Neural cell (in vitro differentiated cells): Measurements from ENCODE around the gene DHX38. TPM values are rescaled to one million over a fixed set of nuclear protein-coding genes. Genes with fewer than 3 reads are reported as not detected.

ENCODE experiments used
- H2AFZ ChIP-seq: fragments of 200-600, 300-800 bp; sonication (generic), shearing (Covaris generic); 2 replicates; pipeline ENCODE4 v1.6.0; 2014; ENCODE audit warnings: low read depth, mild to moderate bottlenecking, antibody characterized with exemption, low read length, moderate library complexity
- H3F3A ChIP-seq: fragments of 200-600 bp; shearing (Covaris generic); 2 replicates; pipeline ENCODE4 v1.6.1; 2016; ENCODE audit warnings: mild to moderate bottlenecking, moderate library complexity, mixed read lengths, antibody characterized with exemption, low read length; ENCODE audit not compliant: insufficient read depth, poor library complexity, severe bottlenecking
- H3K27ac ChIP-seq: fragments of 200-600, 300-800 bp; sonication (generic), shearing (Covaris generic); 2 replicates; pipeline ENCODE4 v1.5.1; 2014; ENCODE audit warnings: mild to moderate bottlenecking, low read length, moderate library complexity
- H3K27me3 ChIP-seq: fragments of 300-800, 200-600 bp; sonication (generic), shearing (Covaris generic); 2 replicates; pipeline ENCODE4 v1.6.0; 2014; ENCODE audit warnings: mild to moderate bottlenecking, low read depth, low read length, moderate library complexity; ENCODE audit not compliant: insufficient read depth
- H3K36me3 ChIP-seq: fragments of 300-800, 200-600 bp; sonication (generic), shearing (Covaris generic); 2 replicates; pipeline ENCODE4 v1.5.1; 2014; ENCODE audit warnings: mild to moderate bottlenecking, antibody characterized with exemption, low read length, moderate library complexity; ENCODE audit not compliant: insufficient read depth
- H3K4me2 ChIP-seq: fragments of 300-800, 200-600 bp; sonication (generic), shearing (Covaris generic); 2 replicates; pipeline ENCODE4 v1.6.0; 2014; ENCODE audit warnings: mild to moderate bottlenecking, low read length
- H3K4me3 ChIP-seq: fragments of 300-800, 200-600 bp; sonication (generic), shearing (Covaris generic); 2 replicates; pipeline ENCODE4 v1.5.1; 2014; ENCODE audit warnings: mild to moderate bottlenecking, low read length, moderate library complexity
- H3K79me2 ChIP-seq: fragments of 200-600 bp; shearing (Covaris generic); replicated peaks from 2 replicates; pipeline ENCODE4 v1.6.0; 2014; ENCODE audit warnings: mild to moderate bottlenecking, low read length, moderate library complexity; ENCODE audit not compliant: insufficient read depth
- H3K9ac ChIP-seq: fragments of 300-800, 200-600 bp; sonication (generic), shearing (Covaris generic); 2 replicates; pipeline ENCODE4 v1.6.1; 2016; ENCODE audit warnings: mild to moderate bottlenecking, low read length, mixed read lengths
- H3K9me2 ChIP-seq: fragments of 200-600 bp; shearing (Covaris generic); 2 replicates; pipeline ENCODE4 v1.6.1; 2016; ENCODE audit warnings: mild to moderate bottlenecking, low read length, mixed read lengths; ENCODE audit not compliant: insufficient read depth
- H3K9me3 ChIP-seq: fragments of 200-600, 300-800 bp; sonication (generic), shearing (Covaris generic); 2 replicates; pipeline ENCODE4 v1.6.1; 2016; ENCODE audit warnings: mild to moderate bottlenecking, mixed run types, low read length, moderate library complexity, mixed read lengths
- H4K20me1 ChIP-seq: fragments of 200-600 bp; shearing (Covaris generic); 2 replicates; pipeline ENCODE4 v1.6.1; 2016; ENCODE audit warnings: mild to moderate bottlenecking, mixed run types; ENCODE audit not compliant: insufficient read depth
- CTCF ChIP-seq: fragments of 450-650 bp; IDR thresholded peaks from 2 replicates; pipeline ENCODE4 v1.5.1; 2014; ENCODE audit warnings: antibody characterized with exemption, mild to moderate bottlenecking, moderate library complexity; ENCODE audit not compliant: poor library complexity, severe bottlenecking
- EP300 ChIP-seq: fragments of 450-650 bp; conservative IDR thresholded peaks from 2 replicates; pipeline ENCODE4 v1.6.1; 2014; ENCODE audit warnings: antibody characterized with exemption, mild to moderate bottlenecking, moderate library complexity; ENCODE audit not compliant: poor library complexity, severe bottlenecking
- EZH2 ChIP-seq: fragments of 200-600, 300-800 bp; shearing (Covaris generic), sonication (generic); IDR thresholded peaks from 2 replicates; pipeline ENCODE4 v1.6.1; 2014; ENCODE audit warnings: antibody characterized with exemption, low read length, borderline replicate concordance, mild to moderate bottlenecking; ENCODE audit not compliant: insufficient read depth, poor library complexity, severe bottlenecking
- MXI1 ChIP-seq: fragments of 450-650 bp; conservative IDR thresholded peaks from 2 replicates; pipeline ENCODE4 v1.6.1; 2014; ENCODE audit warnings: antibody characterized with exemption, mild to moderate bottlenecking; ENCODE audit not compliant: poor library complexity, severe bottlenecking
- POLR2AphosphoS5 ChIP-seq: IDR thresholded peaks from 2 replicates; pipeline ENCODE4 v1.6.1; 2012
- RAD21 ChIP-seq: fragments of 450-650 bp; conservative IDR thresholded peaks from 2 replicates; pipeline ENCODE4 v1.6.1; 2014; ENCODE audit warnings: antibody characterized with exemption, mild to moderate bottlenecking, moderate library complexity
- REST ChIP-seq: IDR thresholded peaks from 2 replicates; pipeline ENCODE4 v1.6.1; 2012; ENCODE audit warnings: borderline replicate concordance
- SMC3 ChIP-seq: fragments of 450-650 bp; conservative IDR thresholded peaks from 2 replicates; pipeline ENCODE4 v1.6.1; 2014; ENCODE audit warnings: antibody characterized with exemption, mild to moderate bottlenecking, moderate library complexity; ENCODE audit not compliant: poor library complexity
- TAF1 ChIP-seq: IDR thresholded peaks from 2 replicates; pipeline ENCODE4 v1.6.1; 2012; ENCODE audit warnings: low read depth
- polyA plus RNA-seq: library from polyadenylated mRNA; depleted of rRNA; stranded (reverse); fragments of >200 nt; gene quantifications from 2 replicates; pipeline ENCODE4 v1.2.3, GENCODE V29; 2014

DHX38 gene
- polyA plus RNA-seq, 1 donor from 2014 or later: 48.0 TPM

GRCh38 chr16:72044825-72045359, 48.8 kb upstream of the DHX38 start:
- Histone ChIP-seq H4K20me1 (no peaks in the 10 kb centered on the region), H3K27me3 (no peaks in the 10 kb centered on the region), H3K36me3 (no peaks in the 10 kb centered on the region), H3F3A (no peaks in the 10 kb centered on the region), H2AFZ (no peak overlapping the region), H3K9ac (no peak overlapping the region), H3K9me3 (no peaks in the 10 kb centered on the region), H3K4me3 (no peak overlapping the region), H3K4me2 (no peak overlapping the region), H3K9me2 (no peaks in the 10 kb centered on the region), H3K79me2 (no peaks in the 10 kb centered on the region), H3K27ac (no peak overlapping the region)
- TF ChIP-seq REST (no peak), EP300 (no peak), POLR2AphosphoS5 (no peak), TAF1 (no peak), MXI1 (no peak), EZH2 (no peak), CTCF (no peak), SMC3 (no peak), RAD21 (no peak)

- H3F3A ChIP-seq: no peaks in the 10 kb centered on the region
- H4K20me1 ChIP-seq: no peaks in the 10 kb centered on the region
- H3K9me3 ChIP-seq: no peaks in the 10 kb centered on the region
- no peak overlapping the region for H3K4me2 ChIP-seq
- TF ChIP-seq SMC3: no peak
- TF ChIP-seq TAF1: no peak
- no peak for TF ChIP-seq CTCF
- TF ChIP-seq EZH2: no peak
- no peak for TF ChIP-seq RAD21
- TF ChIP-seq MXI1: no peak
- TF ChIP-seq POLR2AphosphoS5: no peak
- TF ChIP-seq REST: no peak
- TF ChIP-seq EP300: no peak
- no peaks in the 10 kb centered on the region for H3K36me3 ChIP-seq
- no peaks in the 10 kb centered on the region for H3K9me2 ChIP-seq
- H3K9ac ChIP-seq: no peak overlapping the region
- H3K4me3 ChIP-seq: no peak overlapping the region
- no peaks in the 10 kb centered on the region for H3K27me3 ChIP-seq
- H2AFZ ChIP-seq: no peak overlapping the region
- no peaks in the 10 kb centered on the region for H3K79me2 ChIP-seq
- H3K27ac ChIP-seq: no peak overlapping the region
Measured at GRCh38 chr16:72049110-72049509, 44.5 kb upstream of the DHX38 start.
